GM19397 (cell line): Measurements from ENCODE around the gene SIRT2.

Source experiments
- ATAC-seq: cut with Tn5 transposase; IDR thresholded peaks from one replicate; pipeline ENCODE4 v1.9.1; 2021; ENCODE audit warnings: mild to moderate bottlenecking, moderate library complexity; ENCODE audit not compliant: unreplicated experiment

SIRT2 gene

DNA sequence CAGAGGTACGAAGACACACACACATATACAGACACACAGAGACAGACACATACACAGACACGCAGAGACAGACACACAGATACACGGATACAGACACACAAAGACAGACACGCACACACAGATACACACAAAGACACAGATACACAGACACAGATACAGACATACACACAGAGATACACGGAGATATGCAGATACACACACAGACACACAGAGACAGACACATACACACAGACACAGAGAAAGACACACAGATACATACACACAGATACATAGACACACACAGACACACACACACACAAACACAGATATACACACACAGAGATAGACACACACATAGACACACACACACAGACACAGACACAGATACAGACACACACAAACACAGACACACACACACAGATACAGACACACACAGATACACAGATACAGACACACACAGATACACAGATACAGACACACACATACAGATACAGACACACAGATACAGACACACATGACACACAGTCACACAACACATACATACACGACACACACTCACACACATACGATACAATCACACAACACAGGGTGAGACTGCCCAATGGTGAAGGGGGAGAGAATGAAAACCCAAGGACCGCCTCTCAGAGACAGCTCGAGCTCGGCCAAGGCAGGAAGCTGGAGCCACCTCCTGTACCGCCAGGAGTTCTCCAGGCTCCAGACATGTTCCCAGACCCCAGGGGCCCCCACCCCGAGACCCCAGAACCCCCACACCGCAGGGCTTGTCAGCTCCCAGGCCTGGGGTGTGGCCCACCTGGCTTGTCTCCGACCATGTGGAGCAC lies 21.4 kb upstream of the SIRT2 start:
- ATAC-seq: no peak

DNA sequence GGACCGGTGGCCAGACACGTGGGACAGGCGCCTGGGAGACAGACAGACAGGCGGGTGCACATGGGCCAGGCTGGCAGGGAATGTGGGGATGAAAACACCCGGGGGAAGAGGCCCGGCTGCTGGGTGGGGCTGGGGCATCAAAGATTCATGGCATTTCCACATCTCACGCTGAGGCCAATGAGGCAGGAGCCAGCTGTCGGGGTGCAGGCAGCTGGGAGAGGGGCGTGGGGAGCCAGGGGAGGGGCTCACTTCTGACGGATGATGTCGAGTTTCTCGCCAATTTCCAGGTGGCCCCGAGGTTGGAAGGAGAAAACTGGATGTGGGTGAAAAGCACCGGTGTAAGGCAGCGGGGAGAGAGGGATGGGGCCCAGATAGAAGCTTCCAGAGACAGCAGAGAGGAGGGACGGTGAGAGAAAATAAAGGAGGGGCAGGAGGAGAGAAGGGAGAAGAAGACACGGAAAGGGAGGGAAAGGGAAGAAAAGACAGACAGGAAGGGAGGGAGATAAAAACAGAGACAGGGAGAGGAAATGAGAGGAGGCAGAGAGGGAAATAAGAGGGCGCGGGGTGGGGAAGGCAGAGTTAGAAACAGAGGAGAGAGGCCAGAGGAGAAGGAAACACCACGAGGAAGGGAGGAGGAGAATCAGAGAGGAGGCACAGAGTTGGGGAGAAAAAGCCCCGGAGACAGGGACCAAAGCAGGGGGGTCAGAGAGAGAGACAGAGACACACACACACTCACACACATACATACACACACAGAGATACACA lies 20.6 kb upstream of the SIRT2 start:
- ATAC-seq: no peak

DNA sequence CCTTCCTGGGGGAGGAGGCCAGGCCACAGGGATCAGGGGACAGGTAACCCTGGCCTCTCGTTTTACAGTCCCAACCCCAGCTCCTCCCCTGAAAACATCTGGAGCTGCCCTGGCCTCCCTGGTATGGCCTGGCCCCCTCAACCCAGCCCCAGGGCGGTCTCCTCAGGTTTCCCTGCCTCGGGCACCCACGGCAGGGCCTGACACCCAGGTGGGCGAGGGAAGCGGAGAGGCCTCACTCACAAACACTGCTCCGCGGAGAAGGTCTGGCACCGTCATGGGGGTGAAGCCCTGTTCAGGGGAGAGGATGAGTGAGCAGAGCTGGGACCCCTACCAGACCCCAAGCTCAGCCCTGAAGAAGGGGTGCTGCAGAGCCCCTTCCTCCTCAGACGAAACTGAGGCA lies 19.1 kb upstream of the SIRT2 start:
- ATAC-seq: no peak

DNA sequence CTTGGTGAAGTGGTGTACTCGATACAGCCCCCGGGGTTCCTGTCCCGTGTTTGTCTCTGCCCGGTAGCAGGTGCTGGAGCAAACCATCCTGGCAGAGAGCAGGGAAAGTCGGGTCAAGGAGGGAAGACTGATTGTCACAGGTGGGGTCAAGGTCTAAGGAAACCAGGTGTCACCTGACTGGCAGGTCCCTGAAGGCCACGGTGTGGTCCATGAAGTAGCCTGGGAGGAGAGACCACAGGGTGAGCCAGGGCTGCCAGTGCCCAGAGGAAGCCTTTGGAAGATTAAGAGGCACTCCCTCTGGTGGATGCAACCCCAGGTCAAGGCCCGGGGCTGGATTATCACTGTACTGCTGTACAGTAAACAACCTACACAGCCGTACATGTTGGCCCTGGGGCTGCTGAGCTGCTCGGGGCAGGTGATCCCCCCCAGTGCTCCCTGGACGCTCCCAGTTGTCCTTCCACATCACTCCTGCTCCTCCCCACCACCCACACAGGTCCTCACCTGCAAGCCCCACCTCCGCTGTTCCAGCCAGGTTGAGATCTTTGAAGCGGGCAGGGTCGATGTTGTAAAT lies 18.6 kb upstream of the SIRT2 start:
- no peak for ATAC-seq

DNA sequence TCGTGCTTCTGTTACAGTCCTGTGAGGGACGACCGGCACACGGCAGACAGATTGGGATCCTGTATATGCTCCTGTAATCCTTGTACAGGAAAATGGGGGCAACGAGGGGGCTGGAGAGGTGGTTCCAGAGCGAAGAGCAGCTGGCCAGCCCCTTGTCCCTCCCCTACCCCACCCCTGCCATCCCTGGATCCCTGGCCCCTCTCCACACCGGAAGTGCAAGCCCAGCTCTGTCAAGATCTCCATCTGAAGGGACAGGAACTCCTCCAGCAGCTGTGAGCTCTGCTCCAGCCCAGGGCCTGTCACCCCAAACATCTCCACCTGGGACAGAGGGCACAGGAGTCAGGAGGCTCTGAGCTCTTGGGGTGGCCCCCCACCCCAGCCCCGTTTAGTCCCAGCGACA lies 18.1 kb upstream of the SIRT2 start:
- no peak for ATAC-seq

DNA sequence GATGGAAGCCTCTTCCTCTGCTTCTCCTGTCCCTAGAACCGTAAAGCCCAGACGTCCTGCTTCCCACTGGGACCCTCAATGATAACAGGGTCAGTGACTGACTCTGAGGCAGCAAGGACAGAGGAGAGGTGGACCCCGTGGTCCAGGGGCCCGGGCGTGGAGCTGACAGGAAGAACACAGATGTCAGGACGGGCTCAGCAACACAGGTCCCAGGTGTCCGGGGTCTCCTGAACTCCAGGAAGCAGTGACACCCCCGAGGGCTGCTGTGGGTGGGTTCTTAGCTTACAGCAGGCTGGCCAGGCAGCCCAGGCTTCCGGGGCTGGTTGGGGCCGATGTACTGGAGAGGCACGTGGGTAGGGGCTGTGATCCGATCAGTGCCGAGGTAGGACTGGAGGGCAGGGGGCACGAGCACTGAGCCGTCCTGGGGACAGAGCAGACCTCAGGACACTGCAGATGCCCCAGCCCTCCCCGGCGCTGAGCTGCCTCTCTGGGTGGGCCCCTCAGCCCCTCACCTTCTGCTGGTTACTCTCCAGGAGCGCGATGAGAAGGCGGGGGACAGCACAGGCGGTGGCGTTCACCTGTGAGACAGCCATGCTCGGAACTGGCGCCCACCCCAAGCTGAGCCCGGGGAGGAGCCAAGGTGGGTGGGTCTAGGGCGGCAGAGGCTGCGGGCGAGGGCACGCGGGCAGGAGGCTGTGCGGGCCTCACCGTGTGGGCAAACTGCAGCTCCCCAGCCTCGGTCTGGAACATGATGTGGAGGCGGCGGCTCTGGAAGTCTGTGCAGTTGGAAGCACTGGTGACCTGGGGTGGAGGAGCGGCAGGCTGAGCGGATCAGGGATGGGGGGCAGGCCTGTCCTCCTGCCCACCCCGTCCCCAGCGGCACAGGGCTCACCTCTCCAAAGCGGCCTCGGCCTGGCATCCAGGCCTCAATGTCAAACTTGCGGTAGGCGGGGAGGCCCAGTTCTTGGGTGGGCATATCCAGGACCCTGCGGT lies 16.2 kb upstream of the SIRT2 start:
- no peak for ATAC-seq

DNA sequence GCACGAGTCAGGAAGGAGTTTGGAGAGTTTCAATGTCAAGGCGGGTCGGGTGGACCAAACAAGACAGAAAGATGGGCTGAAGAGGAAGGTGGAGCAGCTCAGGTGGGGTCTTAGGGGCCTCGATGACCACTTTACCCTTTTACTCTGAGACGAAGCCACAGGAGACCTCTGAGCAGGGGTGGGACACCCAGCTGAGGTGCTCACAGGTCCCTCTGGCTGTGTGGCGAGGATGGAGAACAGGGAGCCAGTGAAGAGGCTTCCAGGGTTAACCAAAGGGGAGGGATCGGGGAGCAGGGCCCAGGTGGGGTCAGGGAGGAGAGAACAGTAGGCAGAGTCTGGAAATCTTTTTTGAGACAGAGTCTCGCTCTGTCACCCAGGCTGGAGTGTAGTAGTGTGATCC lies 14.5 kb upstream of the SIRT2 start:
- ATAC-seq: no peak

DNA sequence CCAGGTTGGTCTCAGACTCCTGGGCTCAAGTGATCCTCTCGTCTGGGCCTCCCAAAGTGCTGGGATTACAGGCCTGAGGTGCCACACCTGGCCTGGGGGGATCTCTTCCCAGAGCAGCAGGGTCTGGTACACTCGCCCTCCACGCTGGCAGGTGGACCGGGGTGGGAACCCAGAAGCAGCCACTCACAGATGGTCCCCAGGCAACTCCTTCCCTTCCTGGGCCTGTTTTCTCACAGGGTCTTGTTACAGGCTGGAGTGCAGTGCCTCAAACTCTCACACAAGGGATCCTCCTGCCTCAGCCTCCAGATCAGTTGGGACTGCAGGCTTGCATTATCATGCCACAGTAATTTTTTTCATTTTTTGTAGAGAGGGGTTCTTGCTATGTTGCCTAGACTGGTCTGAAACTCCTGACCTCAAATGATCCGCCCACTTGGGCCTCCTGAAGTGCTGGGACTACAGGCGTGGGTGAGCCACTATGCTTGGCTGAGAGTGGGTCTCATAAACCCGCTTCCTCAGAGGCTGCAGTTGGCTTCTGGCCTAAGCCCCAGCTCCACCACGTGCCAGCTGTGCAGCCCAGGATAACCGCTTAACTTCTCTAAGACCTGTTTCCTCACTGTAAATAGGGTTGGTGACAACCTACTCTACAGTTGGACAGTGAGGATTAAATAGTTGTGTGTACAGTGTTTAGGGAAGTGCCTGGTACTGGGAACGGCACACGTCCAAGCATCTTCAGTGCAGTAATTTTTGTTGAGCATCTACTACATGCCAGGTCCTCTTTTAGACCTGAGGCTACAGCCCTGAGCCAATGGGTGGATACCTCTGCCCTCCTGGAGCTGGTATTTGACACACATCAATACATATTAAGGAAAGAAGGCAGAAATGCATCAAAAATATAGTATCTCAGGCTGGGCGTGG lies 13.4 kb upstream of the SIRT2 start:
- ATAC-seq: no peak

DNA sequence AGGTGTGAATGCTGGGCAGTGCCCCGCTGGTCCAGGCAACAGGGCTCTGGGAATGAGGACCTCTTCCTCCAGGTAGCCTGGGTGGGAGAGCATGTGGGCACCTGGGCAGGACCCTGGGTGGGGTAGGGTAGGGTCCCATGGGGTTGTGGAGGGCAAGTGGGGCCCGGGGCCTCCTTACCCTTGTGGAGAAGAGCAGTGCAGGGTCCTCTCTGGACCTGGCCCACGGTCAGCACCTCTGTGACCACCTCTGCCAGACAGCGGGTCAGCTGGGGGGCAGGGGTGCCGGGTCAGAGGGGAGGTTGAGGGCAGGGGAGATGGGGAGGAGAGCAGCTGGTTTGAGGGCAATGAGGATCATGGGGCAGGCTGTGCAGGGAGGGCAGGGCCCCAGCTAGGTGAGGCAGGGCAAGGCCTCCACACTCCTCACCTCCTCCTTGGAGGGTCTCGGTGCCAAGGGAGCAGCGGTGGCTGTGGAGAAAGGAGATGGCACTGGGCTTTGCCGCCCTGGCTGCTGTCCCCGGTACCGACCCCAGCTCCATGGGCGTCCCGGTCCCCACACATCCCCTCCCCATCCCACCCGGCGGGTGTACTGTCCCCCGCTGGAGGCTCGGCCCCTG lies 12.1 kb upstream of the SIRT2 start:
- no peak for ATAC-seq

DNA sequence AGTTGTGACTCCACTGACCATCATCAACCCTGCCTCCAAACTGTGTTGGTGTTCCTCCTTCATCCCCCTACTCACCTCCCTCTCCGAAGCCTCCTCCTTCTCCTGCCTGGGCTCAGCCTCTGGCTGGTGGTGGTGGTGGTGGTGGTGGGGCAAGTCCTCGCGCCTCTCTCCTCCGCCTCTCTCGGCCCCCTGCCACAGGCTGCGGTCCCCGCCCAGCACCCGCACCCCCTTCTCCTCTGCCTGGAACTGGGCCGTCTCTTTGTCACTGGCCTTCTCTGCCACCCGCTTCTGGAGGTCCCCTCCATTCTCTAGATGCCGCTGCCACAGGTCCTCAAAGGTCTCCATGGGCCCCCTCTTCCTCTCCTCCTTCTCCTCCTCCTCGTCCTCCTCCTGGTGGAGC lies 11.1 kb upstream of the SIRT2 start:
- ATAC-seq: no peak

DNA sequence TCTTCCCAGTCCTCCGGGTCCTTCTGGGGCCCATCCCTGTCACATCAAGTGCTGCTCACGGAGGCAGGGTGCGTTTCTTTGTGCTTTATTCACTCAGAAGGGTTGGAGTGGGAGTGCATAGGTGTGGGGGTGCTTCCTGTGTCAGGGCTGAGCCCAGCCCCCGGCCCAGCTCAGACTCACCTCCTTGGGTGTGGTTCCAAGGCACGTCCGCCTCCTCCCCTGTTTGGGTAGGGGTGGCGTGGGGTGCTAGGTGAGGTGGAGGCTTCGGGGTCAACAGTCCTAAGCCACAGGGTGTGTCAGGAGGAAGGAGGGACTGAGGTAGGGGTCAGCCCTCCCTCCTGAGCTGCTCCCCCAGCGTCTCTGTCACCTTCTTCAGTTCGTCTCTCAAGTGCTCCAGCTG lies 9.5 kb upstream of the SIRT2 start:
- no peak for ATAC-seq

DNA sequence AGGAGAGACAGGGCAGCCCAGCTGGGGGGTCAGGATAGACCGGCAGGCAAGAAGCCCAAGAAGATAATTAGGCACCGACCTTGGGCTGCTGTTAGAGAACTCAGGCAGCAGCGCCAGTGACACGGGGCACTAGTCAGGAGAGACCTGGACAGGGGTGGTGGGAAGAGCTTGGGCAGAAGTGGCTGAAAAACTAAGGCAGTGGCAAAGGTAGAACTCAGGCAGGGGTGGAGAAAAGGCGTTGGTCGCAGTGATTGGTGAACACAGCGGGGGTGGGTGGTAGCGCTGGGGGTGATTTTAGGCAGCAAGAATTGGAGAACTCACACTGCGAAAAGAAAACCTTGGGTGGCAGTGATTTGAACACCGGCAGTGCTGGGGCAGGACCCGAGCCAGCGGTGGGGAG lies 8.3 kb upstream of the SIRT2 start:
- no peak for ATAC-seq

DNA sequence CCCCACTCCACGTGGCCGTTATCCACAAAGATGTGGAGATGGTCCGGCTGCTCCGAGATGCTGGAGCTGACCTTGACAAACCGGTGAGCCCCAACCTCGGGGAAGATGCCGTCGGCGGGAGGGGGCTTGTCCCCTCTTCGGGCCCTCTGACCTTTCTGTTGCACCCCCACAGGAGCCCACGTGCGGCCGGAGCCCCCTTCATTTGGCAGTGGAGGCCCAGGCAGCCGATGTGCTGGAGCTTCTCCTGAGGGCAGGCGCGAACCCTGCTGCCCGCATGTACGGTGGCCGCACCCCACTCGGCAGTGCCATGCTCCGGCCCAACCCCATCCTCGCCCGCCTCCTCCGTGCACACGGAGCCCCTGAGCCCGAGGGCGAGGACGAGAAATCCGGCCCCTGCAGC lies 7.8 kb upstream of the SIRT2 start:
- no peak for ATAC-seq

DNA sequence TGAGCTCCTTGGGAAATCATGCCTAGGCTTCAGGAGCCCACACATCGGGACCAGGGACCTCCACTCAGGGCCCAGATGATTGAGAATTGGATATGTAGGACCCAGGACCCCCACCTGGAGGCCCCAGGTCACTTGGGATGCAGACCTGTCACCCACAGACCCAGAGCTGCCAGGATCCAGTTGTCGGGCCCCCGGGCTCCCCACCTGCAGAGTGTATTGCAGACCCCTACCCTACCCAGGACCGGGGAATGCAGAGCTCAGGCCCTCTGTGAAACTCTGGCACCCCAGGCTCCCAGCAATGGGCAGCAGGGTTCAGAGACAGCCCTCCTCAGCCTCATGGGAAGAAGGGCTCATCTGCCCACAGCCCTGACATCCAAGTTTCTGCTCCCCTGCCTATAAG lies 6.2 kb upstream of the SIRT2 start:
- ATAC-seq: no peak

DNA sequence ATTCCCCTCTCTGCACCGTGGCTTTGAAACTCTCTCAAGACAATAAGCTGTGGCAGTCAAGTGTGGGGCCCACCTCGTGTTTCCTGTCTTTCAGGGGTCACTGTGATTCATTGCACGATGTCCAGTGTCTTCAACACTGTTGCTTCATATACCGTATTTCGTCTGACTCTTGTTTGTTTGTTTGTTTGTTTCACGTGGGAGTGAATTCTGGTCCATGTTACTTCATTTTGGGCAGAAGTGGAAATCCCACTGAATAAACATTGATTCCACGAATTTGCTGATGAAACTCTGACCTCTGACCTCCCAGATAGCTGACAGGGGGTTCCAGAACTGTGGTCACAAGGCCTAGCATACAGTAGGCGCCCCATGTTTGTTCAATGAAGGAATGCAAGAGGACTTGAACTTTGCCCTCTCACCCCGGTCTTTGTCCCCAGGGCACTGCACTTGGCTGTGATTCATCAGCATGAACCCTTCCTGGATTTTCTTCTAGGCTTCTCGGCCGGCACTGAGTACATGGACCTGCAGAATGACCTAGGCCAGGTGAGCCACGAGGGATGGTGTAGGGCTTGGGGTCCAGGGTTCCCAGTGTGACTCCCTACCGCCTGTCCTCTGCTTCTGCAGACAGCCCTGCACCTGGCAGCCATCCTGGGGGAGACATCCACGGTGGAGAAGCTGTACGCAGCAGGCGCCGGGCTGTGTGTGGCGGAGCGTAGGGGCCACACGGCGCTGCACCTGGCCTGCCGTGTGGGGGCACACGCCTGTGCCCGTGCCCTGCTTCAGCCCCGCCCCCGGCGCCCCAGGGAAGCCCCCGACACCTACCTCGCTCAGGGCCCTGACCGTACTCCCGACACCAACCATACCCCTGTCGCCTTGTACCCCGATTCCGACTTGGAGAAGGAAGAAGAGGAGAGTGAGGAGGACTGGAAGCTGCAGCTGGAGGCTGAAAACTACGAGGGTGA lies 5.4 kb upstream of the SIRT2 start:
- no peak for ATAC-seq

DNA sequence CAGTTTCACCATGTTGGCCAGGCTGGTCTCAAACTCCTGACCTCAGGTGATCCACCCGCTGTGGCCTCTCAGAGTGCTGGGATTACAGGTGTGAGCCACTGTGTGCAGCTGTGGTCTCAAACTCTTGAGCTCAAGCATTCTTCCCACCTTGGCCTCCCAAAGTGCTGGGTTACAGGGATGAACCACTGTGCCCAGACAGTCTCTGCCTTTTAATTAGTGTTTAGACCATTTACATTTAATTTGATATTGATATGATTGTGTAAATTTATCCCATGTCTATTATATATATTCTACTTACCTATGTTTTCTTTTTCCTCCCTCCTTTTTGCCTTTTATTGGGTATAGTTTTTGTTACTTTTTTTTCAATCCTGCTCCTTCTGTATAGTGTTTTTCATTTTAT lies 2.3 kb upstream of the SIRT2 start:
- no peak for ATAC-seq

DNA sequence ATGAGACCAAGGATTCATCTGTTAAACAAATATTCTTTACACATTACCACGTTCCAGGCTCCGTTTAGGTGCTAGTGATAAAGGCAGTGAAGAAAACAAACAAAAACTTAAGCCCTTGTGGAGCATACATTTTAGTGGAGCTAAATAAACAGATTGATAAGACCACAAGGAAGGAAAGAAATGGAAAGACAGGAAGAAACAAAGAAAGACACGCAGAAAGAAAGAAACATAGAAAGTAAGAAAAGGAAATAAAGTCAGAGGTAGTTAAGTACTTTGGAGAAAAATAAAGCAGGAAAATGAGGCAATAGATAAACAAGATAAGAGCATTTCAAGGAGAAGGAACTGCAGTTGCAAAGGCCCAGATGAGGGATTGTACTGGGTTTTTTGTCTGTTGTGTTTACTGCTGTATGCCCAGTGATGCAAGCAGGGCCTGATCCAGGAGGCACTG lies 1.3 kb upstream of the SIRT2 start:
- no peak for ATAC-seq

DNA sequence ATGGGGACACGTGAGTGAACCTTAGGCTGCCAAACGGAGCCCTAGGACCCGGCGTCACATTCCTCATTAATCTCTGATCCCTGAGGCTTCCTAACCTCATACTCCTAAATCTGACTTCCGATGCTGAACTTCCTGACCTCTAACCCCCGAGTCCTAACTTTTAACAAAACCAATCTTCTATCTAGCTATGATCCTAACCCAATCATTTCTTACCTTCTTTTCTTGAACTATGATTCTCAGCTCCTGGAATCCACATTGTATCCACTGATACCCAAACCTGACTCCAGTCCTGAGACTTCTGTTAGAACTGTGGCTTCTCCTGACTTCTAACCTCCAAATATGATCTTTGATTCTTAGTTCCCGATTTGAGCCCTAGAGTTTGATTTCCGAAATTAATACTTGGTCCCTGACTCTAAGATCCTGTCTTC lies 798 bp upstream of the SIRT2 start:
- ATAC-seq: no peak
